HepG2 (cell line): ENCODE measurements around the gene IQCE. TPM values are rescaled to one million over a fixed set of nuclear protein-coding genes. Genes with fewer than 3 reads are reported as not detected.

Experiments used
- ARNT2 ChIP-seq: sonication (generic); formaldehyde crosslinking; IDR thresholded peaks from 2 replicates; pipeline ENCODE4 v1.8.0; 2022; ENCODE audit warnings: mild to moderate bottlenecking, low read depth, missing genetic modification reagents, moderate library complexity
- CHD4 ChIP-seq: fragments of 200-600 bp; sonication (generic); IDR thresholded peaks from 2 replicates; pipeline ENCODE4 v1.7.0; 2017; ENCODE audit warnings: mild to moderate bottlenecking, low read length, borderline replicate concordance
- GABPB1 ChIP-seq: IDR thresholded peaks from 2 replicates; pipeline ENCODE4 v1.6.1; 2016; ENCODE audit warnings: mild to moderate bottlenecking, missing genetic modification reagents, moderate library complexity, missing compliant biosample characterization
- HMGA1 ChIP-seq: sonication (generic); formaldehyde crosslinking; conservative IDR thresholded peaks from 2 replicates; pipeline ENCODE4 v1.4.0; 2020; ENCODE audit warnings: missing genetic modification reagents
- HNRNPLL ChIP-seq: fragments of 200-400 bp; formaldehyde crosslinking; IDR thresholded peaks from 2 replicates; pipeline ENCODE4 v1.6.1; 2017; ENCODE audit warnings: mild to moderate bottlenecking, low read depth, low read length; ENCODE audit not compliant: poor library complexity, severe bottlenecking
- HNRNPUL1 ChIP-seq: fragments of 200-400 bp; formaldehyde crosslinking; IDR thresholded peaks from 2 replicates; pipeline ENCODE4 v1.6.1; 2017; ENCODE audit warnings: low read depth, mild to moderate bottlenecking, low read length, moderate library complexity
- KDM1A ChIP-seq: IDR thresholded peaks from 2 replicates; pipeline ENCODE4 v1.6.1; 2016; ENCODE audit warnings: missing compliant biosample characterization
- RFX3 ChIP-seq: IDR thresholded peaks from 2 replicates; pipeline ENCODE4 v1.6.1; 2016; ENCODE audit warnings: missing biosample characterization, missing genetic modification reagents
- SOX6 ChIP-seq, 2 experiments: fragments of 450-650 bp in 1 of 2; sonication (generic) in 1 of 2; formaldehyde crosslinking in 1 of 2; IDR thresholded peaks; 2 replicates each; pipeline versions ENCODE4 v1.4.0 to v1.6.1; 2017 to 2020; ENCODE audit warnings: antibody characterized with exemption in 1 of 2, mild to moderate bottlenecking in 1 of 2, missing genetic modification reagents in 1 of 2
- THYN1 ChIP-seq: sonication (generic); formaldehyde crosslinking; IDR thresholded peaks from 2 replicates; pipeline ENCODE4 v1.8.1; 2023; ENCODE audit warnings: low read depth, mild to moderate bottlenecking, moderate library complexity, missing genetic modification reagents, borderline replicate concordance
- ZFX ChIP-seq: sonication (generic); formaldehyde crosslinking; IDR thresholded peaks from 2 replicates; pipeline ENCODE4 v1.4.0; 2020; ENCODE audit warnings: mild to moderate bottlenecking, low read depth, missing genetic modification reagents, moderate library complexity
- ZNF296 ChIP-seq: sonication (generic); formaldehyde crosslinking; conservative IDR thresholded peaks from 2 replicates; pipeline ENCODE4 v1.5.0; 2020; ENCODE audit warnings: mild to moderate bottlenecking, missing genetic modification reagents
- ZNF326 ChIP-seq: sonication (generic); formaldehyde crosslinking; IDR thresholded peaks from 2 replicates; pipeline ENCODE4 v1.4.0; 2020; ENCODE audit warnings: missing genetic modification reagents, borderline replicate concordance
- ZNF451 ChIP-seq: sonication (generic); formaldehyde crosslinking; IDR thresholded peaks from 2 replicates; pipeline ENCODE4 v1.5.0; 2020; ENCODE audit warnings: mild to moderate bottlenecking, missing genetic modification reagents
- ZNF567 ChIP-seq: sonication (generic); formaldehyde crosslinking; IDR thresholded peaks from 2 replicates; pipeline ENCODE4 v1.8.1; 2023; ENCODE audit warnings: mild to moderate bottlenecking, missing genetic modification reagents, borderline replicate concordance
- ZNF570 ChIP-seq: sonication (generic); formaldehyde crosslinking; IDR thresholded peaks from 2 replicates; pipeline ENCODE4 v1.4.0; 2020; ENCODE audit warnings: mild to moderate bottlenecking, missing genetic modification reagents, borderline replicate concordance
- ZNF607 ChIP-seq: sonication (generic); formaldehyde crosslinking; IDR thresholded peaks from 2 replicates; pipeline ENCODE4 v1.5.1; 2020; ENCODE audit warnings: missing genetic modification reagents, mild to moderate bottlenecking, borderline replicate concordance
- ZNF660 ChIP-seq: sonication (generic); formaldehyde crosslinking; IDR thresholded peaks from 2 replicates; pipeline ENCODE4 v1.5.1; 2020; ENCODE audit warnings: mild to moderate bottlenecking, low read depth, missing genetic modification reagents, borderline replicate concordance
- ZNF672 ChIP-seq: sonication (generic); formaldehyde crosslinking; IDR thresholded peaks from 2 replicates; pipeline ENCODE4 v1.8.1; 2022; ENCODE audit warnings: missing genetic modification reagents
- ZNF703 ChIP-seq: sonication (generic); formaldehyde crosslinking; IDR thresholded peaks from 2 replicates; pipeline ENCODE4 v1.5.1; 2020; ENCODE audit warnings: missing genetic modification reagents, mild to moderate bottlenecking, moderate library complexity, borderline replicate concordance
- polyA plus RNA-seq, 8 experiments: library from polyadenylated mRNA; depleted of rRNA in 3 of 8; stranded (reverse) in 7 of 8; unstranded in 1 of 8; fragments of >200 nt; fragmentation: Illumina TruSeq in 4 of 8; extraction: Trizol in 4 of 8; gene quantifications; 2 replicates each; pipeline versions ENCODE4 v1.2.1 to v1.2.3, GENCODE V29; 2011 to 2016; ENCODE audit warnings: low read depth in 4 of 8, missing spikeins in 1 of 8, mixed read lengths in 1 of 8; ENCODE audit not compliant: insufficient read depth in 1 of 8
- total RNA-seq, 5 experiments: library from RNA; depleted of rRNA; stranded (reverse); fragments of >200 nt; fragmentation: Illumina TruSeq; extraction: Trizol; gene quantifications; 2 replicates each; pipeline ENCODE4 v1.2.3, GENCODE V29; 2016; ENCODE audit warnings: low read depth in 1 of 5
- TF ChIP-seq, protein P1 (sequence below): sonication (generic); formaldehyde crosslinking; IDR thresholded peaks from 2 replicates; pipeline ENCODE4 v1.4.0; 2020; ENCODE audit warnings: mild to moderate bottlenecking, missing genetic modification reagents

IQCE gene
- total and polyA plus RNA-seq, 2 of the 13 experiments (the other 11 are each of a cell fraction or from before 2014, with no cell fraction given), result 1.5 to 2.5 TPM

DNA sequence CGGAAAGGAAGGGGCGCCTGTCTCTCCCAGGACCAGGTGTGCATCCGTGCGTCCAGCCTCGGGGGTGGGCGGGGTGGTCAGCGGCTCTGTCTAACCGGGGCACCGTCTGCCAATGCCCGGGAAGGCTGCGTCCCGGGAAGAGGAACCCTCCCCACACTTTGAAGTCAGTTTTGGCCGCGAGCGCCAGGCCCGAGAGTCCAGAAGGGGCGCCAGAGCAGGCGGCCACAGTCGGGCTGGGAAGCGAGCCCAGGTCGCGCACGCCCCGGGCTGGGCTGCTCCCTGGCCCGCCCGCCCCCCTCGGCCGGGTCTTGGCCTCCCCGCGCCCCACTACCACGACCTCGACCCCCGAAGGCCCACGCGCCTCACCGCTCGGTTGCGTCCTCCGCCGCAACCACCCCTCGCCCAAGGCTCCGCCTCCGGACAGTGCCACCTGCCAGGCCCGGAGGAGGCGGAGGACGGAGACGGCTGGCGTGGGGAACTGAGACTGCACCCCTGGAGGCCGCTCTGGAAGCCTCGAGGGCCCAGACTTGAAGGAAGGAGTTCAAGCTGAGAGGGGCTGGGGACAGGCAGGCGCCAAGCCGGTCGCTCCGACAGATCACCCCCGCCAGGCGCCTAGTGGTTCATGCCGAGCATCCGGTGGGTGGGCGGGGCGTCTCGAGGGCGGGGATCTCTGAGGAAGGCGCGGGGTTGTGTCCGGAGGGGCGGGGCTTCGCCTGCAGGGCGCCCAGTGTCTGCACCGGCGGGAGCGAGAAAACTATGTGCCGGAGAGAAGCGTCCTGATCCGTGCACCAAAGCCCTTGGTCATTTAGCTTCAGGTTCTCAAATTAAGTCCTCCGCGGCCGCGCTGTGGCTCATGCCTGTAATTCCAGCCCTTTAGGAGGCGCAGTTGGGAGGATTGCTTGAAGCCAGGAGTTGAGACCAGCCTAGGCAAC is 3.4 kb upstream of the IQCE start, which contains the start of gene BRAT1 (continued):
- TF ChIP-seq, protein P1, sequence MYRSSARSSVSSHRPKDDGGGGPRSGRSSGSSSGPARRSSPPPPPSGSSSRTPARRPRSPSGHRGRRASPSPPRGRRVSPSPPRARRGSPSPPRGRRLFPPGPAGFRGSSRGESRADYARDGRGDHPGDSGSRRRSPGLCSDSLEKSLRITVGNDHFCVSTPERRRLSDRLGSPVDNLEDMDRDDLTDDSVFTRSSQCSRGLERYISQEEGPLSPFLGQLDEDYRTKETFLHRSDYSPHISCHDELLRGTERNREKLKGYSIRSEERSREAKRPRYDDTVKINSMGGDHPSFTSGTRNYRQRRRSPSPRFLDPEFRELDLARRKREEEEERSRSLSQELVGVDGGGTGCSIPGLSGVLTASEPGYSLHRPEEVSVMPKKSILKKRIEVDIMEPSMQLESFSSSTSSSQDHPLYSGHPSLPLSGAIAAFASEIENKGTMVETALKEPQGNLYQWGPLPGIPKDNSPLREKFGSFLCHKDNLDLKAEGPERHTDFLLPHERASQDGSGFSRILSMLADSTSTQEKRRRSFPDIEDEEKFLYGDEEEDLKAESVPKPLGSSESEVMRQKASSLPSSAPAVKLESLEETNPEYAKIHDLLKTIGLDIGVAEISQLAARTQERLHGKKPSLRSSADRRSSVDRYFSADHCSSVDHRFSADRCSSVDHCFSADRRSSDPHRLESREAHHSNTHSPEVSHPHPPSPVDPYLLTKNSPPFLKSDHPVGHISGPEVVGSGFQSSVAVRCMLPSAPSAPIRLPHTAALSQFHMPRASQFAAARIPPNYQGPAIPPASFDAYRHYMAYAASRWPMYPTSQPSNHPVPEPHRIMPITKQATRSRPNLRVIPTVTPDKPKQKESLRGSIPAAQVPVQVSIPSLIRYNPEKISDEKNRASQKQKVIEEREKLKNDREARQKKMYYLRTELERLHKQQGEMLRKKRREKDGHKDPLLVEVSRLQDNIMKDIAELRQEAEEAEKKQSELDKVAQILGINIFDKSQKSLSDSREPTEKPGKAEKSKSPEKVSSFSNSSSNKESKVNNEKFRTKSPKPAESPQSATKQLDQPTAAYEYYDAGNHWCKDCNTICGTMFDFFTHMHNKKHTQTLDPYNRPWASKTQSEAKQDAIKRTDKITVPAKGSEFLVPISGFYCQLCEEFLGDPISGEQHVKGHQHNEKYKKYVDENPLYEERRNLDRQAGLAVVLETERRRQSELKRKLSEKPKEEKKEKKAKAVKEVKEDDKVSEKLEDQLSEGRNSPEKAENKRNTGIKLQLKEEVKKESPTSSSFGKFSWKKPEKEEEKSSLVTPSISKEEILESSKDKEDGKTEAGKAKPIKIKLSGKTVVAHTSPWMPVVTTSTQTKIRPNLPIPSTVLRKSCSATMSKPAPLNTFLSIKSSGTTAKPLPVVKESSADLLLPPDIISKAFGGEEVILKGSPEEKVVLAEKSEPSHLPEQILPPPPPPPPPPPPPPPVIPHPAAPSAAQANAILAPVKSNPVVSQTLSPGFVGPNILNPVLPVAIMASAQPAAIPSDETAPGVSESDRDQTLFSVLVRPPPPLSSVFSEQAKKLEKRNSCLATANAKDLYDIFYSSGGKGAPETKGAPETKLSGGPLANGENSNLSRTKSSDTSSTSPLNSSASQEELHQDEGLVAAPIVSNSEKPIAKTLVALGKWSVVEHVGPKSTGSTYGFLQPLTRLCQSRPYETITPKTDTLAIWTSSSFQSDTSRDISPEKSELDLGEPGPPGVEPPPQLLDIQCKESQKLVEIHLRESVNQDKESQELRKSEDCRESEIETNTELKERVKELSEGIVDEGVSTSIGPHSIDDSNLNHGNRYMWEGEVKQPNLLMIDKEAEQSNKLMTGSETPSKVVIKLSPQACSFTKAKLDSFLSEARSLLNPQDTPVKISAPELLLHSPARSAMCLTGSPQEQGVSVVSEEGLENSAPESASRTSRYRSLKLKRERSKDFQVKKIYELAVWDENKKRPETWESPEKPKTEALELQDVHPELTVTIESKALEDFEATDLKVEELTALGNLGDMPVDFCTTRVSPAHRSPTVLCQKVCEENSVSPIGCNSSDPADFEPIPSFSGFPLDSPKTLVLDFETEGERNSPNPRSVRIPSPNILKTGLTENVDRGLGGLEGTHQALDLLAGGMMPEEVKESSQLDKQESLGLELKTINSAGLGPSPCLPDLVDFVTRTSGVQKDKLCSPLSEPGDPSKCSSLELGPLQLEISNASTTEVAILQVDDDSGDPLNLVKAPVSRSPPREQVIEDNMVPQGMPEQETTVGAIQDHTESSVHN (CRISPR knock-in tag), result peak; percentile 79; the same call in 1 of the 2 replicates
- TF ChIP-seq ZNF703 (no peak), ZFX (CRISPR knock-in tag) (peak; percentile 90), ZNF660 (CRISPR knock-in tag) (no peak), ARNT2 (no peak), ZNF451 (CRISPR knock-in tag) (no peak), HNRNPUL1 (no peak), SOX6 (IDR thresholded peaks at IDR 0.05) (no peak), SOX6 (CRISPR knock-in tag; IDR thresholded peaks at IDR 0.05) (peak; percentile 44; the same call in 1 of the 2 replicates), ZNF672 (no peak), ZNF296 (CRISPR knock-in tag) (no peak), HNRNPLL (peak; percentile 53), GABPB1 (CRISPR knock-in tag) (peak; percentile 88), ZNF607 (CRISPR knock-in tag) (0 out of 2 replicates have a peak, but pooled peaks have one; percentile 73), ZNF326 (CRISPR knock-in tag) (no peak), CHD4 (no peak), KDM1A (CRISPR knock-in tag) (no peak), RFX3 (CRISPR knock-in tag) (no peak), ZNF567 (CRISPR knock-in tag) (0 out of 2 replicates have a peak, but pooled peaks have one; percentile 78), THYN1 (CRISPR knock-in tag) (no peak), ZNF570 (no peak), HMGA1 (no peak)
